ENCODE results near the gene RPP21.
"Not testable (repeated sequence)": the region's sequence is repeated elsewhere in the genome, so short reads cannot be mapped to it uniquely, and the experiment has no call there.

The RPP21 gene

DNA sequence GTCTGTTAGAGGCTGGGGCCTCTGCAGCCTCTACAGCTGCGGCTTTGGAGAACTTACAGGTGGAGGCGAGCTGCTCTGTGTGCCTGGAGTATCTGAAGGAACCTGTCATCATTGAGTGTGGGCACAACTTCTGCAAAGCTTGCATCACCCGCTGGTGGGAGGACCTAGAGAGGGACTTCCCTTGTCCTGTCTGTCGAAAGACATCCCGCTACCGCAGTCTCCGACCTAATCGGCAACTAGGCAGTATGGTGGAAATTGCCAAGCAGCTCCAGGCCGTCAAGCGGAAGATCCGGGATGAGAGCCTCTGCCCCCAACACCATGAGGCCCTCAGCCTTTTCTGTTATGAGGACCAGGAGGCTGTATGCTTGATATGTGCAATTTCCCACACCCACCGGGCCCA is 15.6 kb upstream of the RPP21 start:
- no peak for DNase-seq (ENCODE audit: low read depth, low spot score)

- DNase-seq (ENCODE audit: low read depth, low spot score): no peak
These were observed 13.0 kb upstream of the RPP21 start for GRCh38 chr6:30331981-30332380.

DNA sequence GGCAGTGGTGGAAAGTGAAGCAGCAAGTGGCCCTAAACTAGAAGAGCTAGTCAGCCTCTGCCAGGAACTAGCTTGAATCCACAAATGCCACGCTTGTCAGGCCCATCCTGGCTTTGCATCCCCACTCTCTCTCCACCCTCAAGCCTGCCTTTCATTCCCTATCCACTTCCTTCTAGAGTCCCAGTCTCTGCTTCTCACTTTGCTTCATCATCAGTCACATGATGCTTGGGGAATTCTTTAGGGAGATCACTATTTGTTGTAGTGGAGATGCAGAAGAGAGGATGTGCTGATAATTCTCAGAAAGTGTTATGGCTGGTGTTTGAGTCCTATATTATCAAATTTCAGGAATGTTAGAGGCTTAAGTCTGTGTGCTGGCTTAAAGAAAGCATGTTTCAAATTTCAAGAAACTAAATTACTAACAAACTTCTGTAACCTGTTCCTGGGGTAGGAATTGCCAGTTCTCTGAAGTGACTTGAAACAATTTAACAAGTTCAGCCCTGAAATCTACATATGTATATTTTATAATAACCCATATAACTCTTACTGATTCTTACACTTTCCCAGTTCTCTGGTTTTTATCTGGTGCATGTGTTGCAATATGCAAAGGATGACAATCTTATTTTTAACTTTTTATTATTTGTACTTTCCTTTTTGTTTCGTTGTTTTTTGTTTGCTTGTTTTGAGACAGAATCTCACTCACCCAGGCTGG is 10.7 kb upstream of the RPP21 start:
- no peak for DNase-seq (ENCODE audit: low read depth, low spot score)

- no peak for DNase-seq (ENCODE audit: low read depth, low spot score)
These were observed 4.3 kb upstream of the RPP21 start for GRCh38 chr6:30340589-30341054.

DNA sequence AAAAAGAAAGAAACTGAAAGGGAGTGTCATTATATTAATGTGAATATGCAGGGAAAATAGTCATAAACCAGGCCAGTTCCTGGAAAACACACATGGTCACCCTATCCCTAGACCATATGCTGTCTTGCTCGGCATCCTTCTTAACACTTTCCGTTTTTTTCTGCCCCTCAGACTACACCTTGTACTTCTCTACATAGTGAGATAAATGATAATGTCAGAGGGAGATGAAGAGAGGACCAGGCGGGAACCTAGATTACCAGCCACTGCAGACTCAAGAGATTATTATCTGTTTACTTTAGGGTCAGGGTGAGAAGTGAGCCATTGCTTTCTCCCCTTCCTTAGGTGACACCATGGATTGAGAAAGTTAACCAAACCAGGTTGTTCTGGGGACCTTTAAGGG is 3.7 kb upstream of the RPP21 start:
- no peak for DNase-seq (ENCODE audit: low read depth, low spot score)

GRCh38 chr6:30341728-30342127 is 3.2 kb upstream of the RPP21 start:
- DNase-seq (ENCODE audit: low read depth, low spot score): no peak

DNA sequence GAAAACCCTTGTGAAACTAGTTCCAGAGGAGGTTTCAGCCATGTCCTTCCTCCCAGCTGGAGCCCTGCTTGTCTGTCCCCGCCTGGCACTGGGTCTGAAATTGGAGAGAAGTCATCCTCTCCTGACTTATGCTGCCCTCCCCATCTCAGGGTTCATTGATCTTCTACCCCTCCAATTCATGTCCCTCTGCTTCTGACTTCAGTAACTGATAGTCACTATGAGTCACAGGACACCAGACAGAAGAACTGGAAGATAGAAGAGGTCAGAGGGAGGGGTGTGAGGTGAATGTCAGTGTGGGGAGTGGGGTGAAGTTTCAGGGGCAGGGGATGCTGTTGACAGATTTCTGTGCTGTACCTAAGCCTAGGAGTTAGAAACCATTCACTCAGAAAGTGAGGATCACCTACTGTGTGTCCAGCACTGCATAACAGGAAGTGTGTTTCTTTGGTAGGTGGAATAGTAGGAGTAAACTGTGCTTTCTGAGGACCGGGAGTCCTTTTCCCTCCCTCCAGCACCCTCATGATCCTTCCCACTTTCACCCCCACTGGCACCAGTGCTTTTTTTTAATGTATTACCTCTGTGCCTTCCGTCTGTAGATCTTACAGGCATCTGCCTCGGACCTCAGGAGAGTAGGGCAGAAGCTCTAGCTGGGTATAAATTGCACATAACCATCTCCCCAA is 627 bp upstream of the RPP21 start:
- DNase-seq (ENCODE audit: low read depth, low spot score): no peak

DNA sequence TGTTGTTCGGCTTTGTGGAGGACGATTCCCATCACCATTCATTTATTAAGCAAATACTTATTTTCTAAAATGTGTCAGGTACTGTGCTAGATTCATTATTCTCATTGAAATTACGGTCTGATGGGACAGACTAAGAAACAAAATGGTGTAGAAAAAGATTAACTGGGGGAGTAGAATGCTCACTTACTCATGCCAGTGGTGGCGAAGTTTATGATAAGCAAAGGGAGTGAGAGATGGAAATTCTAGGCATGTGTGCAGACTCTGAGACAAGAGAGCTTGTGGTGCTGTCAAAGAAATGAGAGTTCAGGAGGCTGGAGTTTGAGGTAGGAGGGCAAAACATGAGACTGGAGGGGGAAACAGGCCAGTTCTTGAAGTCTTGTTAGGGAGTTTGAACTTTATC is 896 bp downstream of the RPP21 start:
- no peak for DNase-seq (ENCODE audit: low read depth, low spot score)

GRCh38 chr6:30348957-30349356 is 4.0 kb downstream of the RPP21 start:
- DNase-seq (ENCODE audit: low read depth, low spot score): no peak

- no peak for DNase-seq (ENCODE audit: low read depth, low spot score)
These were observed 4.6 kb downstream of the RPP21 start for GRCh38 chr6:30349421-30350177.

GRCh38 chr6:30350524-30350923 is 5.6 kb downstream of the RPP21 start:
- no peak for DNase-seq (ENCODE audit: low read depth, low spot score)

DNA sequence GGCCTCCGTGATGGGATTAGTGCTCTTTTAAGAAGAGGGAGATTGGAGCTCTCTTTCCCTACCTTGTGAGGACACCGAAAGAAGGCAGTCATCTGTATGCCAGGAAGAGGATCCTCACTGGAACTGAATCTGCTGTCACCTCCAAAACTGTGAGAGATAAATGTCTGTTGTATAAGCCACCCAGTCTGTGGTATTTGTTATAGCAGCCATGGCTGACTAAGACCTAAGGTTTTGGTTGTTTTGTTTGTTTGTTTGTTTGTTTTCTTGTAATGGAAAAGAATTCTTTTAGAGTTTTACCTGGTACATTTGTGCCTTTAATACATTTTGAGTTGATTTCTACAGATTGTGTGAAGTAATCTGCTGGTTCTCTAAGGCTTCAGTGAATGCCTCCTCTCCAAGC is 7.6 kb downstream of the RPP21 start:
- no peak for DNase-seq (ENCODE audit: low read depth, low spot score)

DNA sequence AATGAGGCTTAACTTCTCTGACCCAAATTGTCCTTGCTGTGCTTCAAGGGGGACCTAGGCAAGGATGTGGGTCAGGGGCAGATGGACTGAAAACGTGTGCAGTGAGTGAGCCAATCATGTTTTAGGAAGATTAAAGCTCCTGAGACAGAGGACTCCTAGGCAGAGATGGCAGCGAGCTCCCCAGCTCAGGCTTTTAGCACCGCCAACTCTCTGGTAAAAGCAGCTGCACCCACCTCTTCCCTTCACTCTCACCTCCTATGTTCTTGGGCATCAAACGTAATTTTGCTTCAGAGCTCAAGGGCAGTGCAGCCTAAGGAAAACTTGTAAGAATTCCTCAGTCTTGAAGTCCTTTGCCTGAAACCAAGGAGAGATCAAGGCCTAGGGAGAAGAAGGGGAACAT is 10.3 kb downstream of the RPP21 start:
- DNase-seq (ENCODE audit: low read depth, low spot score): no peak

- DNase-seq (ENCODE audit: low read depth, low spot score): no peak
These were observed 11.6 kb downstream of the RPP21 start for GRCh38 chr6:30356536-30356935.

- DNase-seq (ENCODE audit: low read depth, low spot score): peak; percentile 32
These were observed 13.0 kb downstream of the RPP21 start for GRCh38 chr6:30357678-30358540.

- no peak for DNase-seq (ENCODE audit: low read depth, low spot score)
These were observed 14.3 kb downstream of the RPP21 start for GRCh38 chr6:30359276-30359675.

DNA sequence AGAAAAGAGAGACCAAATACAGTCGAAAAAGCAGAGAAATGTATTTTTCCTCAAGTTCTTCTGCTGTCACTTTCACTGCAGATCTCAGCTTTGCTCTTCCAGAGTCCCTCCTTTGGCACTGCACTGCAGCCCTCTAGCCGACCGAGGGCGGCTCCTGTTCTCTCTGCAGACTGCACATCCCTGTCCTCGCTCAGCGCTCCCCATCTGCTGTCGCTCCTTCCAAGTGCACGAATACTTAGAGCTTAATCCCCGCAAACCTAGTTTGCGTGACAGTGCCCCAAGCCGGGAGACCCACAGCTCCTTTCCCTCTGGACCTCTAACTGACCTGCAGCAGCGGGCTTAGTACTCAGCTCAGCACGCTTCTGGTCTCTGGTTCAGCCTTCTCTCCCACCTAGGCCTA is 15.2 kb downstream of the RPP21 start:
- DNase-seq (ENCODE audit: low read depth, low spot score): no peak

- DNase-seq (ENCODE audit: low read depth, low spot score): no peak
These were observed 16.7 kb downstream of the RPP21 start for GRCh38 chr6:30361661-30362060.

DNA sequence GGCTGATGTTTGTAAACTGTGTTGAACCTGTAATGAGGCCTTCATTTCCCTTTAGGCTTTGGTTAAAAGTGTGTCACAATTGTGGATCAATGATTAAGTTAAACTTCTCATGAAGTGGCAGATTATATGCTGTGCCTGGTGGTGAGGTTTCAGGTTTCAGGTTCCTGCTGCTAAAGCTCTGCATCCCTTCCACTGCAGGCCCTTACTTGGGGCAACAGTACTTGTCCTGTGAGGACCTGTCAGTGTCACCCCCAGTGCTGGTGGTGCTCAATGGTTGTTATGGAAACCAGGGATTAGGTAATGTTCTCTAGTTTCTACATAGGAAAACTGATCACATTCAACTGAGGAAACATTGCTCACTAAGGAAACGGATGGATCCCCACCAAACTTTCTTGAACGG is 18.5 kb downstream of the RPP21 start:
- DNase-seq (ENCODE audit: low read depth, low spot score): no peak

DNA sequence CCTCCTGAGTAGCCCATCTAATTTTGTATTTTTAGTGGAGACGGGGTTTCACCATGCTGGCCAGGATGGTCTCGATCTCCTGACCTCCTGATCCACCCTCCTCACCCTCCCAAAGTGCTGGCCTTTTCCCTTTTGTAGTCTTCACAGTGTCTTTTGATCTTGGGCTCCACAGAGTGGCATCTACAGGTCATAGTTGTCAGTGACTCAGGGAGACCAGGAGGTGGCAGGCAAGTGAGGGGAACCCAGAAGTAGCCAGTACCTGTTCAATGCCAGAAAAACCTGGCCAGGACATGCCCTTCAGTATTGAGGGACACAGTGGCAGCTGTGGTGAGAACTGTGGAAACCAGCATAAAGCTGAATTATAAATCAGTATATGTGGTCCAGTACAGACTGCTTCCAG is 19.6 kb downstream of the RPP21 start:
- DNase-seq (ENCODE audit: low read depth, low spot score): no peak

DNA sequence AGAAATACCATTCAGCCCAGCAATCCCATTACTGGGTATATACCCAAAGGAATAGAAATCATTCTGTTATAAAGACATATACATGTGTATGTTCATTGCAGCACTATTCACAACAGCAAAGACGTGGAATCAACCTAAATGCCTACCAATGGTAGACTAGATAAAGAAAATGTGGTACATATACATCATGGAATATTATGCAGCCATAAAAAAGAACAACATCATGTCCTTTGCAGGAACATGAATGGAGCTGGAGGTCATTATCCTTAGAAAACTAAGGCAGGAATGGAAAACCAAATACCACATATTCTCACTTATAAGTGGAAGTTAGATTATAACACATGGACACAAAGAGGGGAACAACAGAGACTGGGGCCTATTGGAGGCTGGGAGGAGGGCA is 24.3 kb downstream of the RPP21 start:
- not testable (repeated sequence) for DNase-seq (ENCODE audit: low read depth, low spot score)
